GM18508 (cell line): ENCODE data around the gene MRPL52.

Source experiments
- ATAC-seq: cut with Tn5 transposase; IDR thresholded peaks from one replicate; pipeline ENCODE4 v1.9.1; 2021; ENCODE audit warnings: moderate number of reproducible peaks; ENCODE audit not compliant: insufficient read depth, unreplicated experiment

Gene MRPL52

DNA sequence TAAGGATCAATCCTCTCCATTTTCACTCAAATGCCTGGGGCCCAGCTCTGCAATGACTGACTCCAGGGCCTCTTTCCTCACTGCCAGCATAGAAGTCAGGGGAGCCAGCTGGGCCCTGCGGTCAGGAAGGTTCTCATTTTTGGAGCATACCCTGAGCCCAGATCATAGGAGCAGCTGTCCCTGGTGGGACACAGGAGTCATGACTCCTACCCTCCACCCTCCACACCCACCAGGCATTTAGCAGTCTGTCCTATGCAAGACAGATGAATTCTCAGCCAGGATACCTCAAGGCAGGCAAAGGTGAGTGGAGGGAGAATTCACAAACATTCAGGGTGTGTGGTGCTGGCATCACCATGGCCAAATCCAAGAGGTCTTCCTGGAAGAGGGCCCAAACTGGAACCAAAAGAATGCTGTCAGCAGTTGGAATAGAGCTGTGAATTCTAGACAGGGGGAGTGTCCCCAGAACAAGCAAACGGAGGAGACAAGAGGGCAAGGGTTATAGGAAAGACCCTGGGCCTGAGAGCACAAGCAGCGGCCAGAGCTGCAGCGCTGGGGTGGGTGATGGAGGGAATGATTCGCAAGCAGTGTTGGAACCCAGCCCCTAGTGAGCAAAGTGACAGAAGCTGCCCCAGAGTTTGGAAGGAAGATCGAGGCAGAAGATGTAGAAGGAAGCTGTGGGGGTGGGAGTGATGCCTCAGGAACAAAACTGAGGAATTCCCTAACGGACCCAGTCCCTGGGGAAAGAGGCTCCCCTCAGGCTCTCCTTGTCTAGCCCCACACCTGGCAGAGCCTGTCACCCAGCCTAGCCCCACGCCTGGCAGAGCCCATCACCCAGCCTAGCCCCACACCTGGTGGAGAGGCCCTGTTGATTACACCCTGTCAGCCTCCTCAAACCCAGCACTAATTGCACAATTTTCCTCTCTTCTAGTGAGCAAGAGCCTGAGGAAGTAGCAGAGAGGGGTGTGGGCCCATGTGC lies 48.9 kb downstream of the MRPL52 start:
- no peak for ATAC-seq

DNA sequence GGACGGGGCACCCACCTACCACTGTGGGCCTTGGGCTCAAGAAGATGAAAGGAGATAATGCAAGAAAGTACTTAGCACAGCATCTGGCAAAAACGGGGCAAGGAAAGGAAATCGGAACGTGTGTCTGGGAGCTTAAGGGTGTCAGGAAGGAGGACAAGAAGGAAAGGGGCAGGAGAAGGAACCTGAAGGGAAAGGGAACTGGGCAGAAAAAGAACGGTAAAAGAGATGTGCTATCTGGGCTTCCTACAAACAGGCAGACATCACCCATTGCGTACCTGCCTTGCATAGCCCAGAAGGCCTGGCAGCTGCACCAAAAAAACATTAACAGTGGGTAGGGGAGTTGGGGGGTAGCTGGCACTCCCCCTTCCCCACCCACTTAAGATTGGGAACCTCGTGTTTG lies 52.4 kb downstream of the MRPL52 start:
- no peak for ATAC-seq

DNA sequence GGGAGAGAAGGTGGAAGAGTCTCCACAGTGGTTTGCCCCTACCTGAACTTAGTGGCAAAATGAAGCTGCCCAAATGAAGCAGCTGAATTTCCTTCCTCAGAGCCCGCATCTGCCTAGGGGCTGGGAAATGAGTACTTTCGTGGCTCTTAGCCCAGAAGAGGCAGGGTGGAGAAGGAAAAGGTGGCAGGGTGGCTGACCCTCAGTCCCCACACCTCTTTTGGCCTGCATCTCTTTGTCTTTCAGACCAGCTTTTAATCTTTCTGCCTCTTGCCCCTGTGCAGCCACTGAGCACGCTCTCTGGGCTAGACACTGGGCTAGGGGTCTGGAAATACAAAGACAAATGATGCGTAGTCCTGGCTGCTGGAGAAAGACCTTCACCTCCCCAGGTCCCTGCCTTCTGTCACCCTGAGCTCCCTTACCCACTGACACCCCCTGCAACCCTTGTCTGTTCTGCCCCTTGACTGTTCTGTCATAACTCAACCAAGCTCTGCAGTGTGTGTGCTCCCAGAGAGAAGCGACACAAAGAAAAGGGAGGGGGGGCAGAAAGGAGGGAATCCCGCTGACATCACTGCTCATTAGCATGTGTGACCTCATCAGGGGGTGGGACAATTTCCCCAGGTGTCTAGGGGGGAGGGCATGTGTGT lies 53.0 kb downstream of the MRPL52 start:
- no peak for ATAC-seq

DNA sequence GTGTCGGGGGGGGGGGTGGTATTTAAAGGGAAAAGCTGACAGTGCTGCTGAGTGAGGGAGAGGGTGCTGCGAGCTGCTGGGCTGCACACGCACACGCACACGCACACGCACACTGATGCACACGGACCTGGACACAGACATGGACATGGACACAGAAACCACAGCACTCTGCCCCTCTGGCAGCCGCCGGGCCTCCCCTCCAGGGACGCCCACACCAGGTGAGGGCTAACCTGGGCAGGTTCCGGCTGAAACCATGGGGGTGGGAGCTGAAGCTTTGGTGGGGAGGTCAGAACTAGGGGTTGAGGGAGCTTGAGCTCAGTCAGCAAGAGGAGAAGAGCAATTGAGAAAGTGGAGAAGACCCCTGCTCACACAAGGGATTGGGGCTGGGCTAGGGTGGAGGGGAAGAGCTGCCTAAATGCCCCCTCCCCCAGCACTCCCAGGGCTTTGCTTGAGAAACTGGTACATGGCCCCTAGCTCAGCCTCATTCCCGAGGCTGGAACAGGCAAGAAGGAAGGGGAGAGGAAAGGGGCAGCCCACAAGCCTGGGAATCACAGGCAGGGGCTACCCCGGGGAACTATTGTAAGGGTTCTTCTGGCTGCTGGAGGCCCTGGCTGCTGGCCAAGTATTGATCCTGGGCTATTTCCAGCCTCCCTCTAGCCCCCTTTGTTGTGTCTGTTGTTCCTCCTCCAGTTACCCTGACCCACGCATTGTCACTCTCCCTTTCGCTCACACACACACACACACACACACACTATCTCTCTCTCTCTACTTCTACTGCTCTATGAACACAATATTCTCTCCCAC lies 53.7 kb downstream of the MRPL52 start, which contains the start of gene REM2:
Gene REM2 (plus strand): TSS at position 50 of the 804 bp plus-strand sequence. CDS start 66 bp downstream, at position 116.
- ATAC-seq, result no peak

DNA sequence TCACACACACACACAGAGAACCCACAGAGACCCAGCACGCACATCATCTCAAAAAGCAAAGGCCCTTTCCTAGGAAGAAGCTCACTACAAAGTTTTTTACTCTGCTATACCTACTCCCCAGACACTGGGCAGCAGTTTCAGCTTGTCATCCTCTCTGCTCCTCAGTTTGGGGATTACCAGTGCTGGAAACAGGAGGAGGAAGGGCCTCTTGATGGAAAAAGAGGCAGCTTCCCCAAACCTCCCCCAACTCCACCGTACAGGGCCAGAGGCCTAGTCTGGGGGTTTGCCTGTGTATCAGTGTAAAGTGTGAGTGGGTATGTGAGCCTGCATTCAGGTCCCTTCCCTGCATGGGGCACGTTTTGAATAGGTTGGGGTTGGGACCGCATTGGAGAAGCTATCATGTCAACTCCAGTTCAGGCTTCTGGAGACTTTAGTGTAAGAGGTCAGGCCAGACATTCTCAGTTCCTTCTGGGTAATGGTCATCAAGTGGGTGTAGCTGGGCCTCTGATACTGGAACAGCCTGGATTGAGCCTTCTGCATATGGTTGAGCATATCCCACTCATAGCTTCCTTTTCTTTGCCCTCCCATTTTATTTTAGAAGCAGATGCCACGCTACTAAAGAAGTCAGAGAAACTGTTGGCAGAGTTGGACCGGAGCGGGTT lies 54.5 kb downstream of the MRPL52 start:
- ATAC-seq, result no peak
